GM21528 (cell line): ENCODE data around the gene NIPBL.

Experiments
- ATAC-seq: cut with Tn5 transposase; IDR thresholded peaks from one replicate; pipeline ENCODE4 v1.9.1; 2021; ENCODE audit warnings: mild to moderate bottlenecking, moderate library complexity; ENCODE audit not compliant: unreplicated experiment, low FRiP score

Gene NIPBL

DNA sequence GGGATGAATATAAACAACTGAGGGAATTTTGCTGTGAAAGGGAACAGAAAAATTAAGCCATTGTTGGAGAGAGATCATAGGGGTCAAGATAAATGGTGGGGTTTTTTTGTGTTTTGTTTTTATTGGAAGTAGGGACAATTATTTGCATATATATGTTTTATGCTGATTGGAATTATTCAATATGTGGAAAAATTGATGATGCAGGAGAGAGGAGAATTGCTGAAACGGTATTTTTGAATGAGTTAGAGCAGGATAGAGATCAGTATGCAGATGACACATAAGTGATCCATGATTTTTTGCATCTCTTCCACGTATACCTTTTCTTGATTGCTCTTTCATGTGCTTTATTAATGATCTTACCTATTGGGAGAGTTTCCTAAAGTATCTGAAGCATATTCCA is 67.5 kb downstream of the NIPBL start:
- no peak for ATAC-seq

GRCh38 chr5:36944607-36945225 is 68.1 kb downstream of the NIPBL start:
- no peak for ATAC-seq

- ATAC-seq, result no peak
Observed at GRCh38 chr5:36945687-36946086, 69.1 kb downstream of the NIPBL start.

GRCh38 chr5:36946101-36946500 is 69.5 kb downstream of the NIPBL start:
- ATAC-seq, result no peak

DNA sequence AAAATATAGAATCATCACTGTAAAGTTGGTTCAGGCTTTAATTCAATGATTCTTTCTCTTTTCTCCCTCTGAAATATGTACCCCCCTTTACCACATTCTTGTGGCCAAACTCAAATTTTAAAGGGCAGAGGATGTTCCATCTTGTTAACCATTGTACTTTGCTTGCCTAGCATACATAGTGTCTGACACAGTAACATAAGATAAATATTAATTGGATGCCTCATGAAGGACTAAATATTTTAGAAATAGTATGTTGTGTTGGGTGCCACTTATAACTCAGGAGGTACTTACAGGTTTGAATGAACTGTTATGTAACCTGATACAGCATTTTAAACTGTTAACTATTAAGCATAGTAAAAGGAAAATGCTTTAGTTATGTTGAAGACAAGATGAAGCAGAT is 71.5 kb downstream of the NIPBL start:
- ATAC-seq, result no peak

DNA sequence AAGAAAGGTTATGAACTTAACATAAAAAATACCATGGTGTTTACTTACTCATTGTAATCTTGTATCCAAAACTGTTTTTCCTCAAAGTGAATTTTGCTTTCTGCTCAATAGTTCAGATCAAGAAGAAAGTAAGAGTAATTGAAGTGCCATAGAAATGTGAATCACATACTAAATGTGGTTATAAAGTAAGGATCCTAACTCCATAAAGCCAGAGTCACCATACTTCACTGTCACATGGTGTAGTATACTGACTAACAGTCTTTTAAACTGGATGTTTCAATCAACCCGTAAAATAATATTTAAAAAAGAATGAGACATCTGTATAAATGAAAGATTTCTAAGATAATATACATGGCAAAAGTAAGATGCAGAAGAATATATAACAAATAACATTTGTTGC is 72.1 kb downstream of the NIPBL start:
- no peak for ATAC-seq

- ATAC-seq, result no peak
Observed at GRCh38 chr5:36949593-36949992, 73.0 kb downstream of the NIPBL start.

DNA sequence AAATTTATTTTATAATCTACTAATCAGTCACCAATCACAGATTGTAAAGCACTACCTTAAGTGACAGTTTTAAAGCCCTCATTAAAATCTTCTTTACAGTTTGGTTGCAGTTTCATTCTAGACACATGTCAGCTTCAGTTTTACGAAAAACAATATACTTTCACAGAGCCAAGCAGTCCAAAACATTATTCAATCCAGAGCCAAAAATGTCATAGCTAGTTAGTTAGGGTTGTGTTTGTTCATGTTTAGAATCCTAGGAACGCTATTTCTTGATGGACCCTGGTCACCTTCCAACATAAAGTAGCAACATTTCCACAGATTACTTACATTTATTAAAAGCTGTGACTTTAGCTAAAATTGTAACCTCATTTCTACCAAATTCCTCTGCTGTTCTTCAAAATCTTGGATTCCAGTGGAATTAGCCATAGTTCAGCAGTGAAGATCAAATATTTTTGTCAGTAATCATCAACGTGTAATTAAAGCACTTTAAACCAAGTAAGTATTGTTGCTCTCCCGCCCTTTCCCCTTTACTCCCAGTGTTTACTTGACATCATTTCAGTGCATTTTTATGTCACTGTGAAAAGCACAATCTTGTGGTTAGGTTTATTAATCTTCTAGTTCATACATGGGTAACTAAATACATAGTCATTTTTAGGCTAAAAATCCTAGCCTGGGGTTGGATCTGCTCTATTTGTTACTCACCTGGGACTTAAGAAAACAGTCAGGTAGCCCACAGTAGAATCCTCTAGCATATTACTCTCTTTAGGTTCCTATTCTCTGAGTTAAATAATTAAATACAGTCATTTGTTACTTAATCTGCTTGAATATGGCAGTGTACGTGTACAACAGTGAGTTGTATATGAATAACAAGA is 74.3 kb downstream of the NIPBL start:
- ATAC-seq, result no peak

DNA sequence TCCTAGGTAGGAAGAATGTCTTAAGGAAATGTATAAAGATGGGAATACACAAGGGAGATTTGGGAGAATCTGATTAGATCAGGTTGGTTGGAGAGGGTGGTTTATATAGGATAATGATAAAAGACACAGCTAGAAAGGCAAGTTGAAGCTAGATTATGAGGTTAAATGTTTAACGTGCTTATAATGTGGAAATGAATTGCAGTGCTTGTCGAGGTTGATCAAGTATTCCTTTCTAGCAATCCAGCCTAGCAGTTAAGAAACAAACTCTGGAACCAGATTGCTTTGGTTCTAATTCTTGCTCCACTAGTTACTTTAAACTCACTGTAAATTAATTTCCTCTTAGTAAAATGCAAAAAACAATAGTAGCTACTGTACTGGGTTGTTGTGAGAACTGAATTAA is 76.5 kb downstream of the NIPBL start:
- no peak for ATAC-seq

DNA sequence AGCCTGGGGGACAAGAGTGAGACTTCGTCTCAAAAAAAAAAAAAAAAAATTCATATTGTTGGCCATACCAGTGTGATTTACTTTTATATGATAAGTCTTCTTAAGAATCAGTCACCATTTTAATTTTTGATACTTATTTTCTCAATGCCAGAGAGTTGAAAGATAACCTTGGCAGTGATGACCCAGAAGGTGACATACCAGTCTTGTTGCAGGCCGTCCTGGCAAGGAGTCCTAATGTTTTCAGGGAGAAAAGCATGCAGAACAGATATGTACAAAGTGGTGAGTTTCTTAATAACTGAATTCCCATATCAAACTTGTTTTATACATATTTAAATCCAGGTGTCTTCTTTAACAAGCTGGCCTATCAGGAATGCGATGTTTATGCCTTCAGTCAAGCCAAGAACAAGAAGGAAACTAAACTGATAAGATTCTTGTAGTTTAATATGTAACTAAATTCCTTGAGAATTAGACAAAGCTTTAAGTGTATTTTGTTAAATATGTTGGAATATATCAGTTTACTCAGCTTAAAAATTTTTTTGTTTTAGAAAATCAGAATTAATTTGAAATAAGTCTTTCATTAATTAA is 81.5 kb downstream of the NIPBL start:
- ATAC-seq, result no peak

DNA sequence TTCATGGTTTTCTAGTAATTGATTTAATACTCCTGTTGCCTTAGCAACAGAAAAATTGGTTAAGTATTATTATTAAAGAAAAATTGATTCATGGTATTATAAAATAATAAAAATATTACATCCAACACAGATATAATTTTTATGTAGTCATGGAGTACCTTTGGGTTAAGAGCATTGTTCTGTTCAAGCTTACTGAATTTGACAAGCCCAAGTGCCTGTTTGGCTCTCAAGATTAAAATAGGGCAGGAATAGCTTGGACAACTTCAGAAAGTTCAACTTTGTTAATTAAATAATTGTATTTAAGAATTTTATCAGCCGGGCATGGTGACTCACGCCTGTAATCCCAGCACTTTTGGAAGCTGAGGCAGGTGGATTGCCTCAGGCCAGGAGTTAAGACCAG is 82.0 kb downstream of the NIPBL start:
- ATAC-seq, result no peak

- no peak for ATAC-seq
Observed at GRCh38 chr5:36965179-36965578, 88.6 kb downstream of the NIPBL start.

GRCh38 chr5:36969700-36970395 is 93.3 kb downstream of the NIPBL start:
- ATAC-seq, result no peak

DNA sequence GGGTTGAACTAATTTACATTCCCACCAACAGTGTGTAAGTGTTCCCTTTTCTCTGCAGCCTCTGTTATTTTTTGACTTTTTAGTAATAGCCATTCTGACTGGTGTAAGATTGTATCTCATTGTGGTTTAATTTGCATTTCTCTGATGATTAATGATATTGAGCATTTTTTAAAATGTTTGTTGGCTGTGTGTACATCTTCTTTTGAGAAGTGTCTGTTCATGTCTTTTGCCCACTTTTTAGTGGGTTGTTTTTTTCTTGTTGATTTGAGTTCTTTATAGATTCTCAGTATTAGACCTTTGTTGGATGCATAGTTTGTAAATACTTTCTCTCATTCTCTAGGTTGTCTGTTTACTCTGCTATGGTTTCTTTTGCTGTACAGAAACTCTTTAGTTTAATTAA is 101.6 kb downstream of the NIPBL start:
- ATAC-seq, result no peak

DNA sequence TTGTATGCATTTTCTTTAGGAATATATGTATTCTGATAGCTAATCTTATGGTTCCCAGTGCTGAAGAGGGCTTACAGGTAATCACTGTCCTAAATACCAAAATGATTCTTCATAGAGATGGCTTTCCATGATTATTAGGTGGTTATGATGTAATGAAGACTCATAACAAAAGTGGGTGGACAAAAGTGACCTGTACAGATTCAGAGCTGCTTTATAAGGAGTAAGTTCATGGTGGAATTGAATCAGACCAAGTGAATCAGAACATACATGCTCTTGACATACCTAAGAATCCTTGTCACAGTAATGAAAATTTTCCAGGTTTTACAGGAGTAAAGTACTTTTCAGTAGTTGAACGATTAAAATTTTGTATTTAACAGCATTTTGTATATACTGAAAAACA is 105.6 kb downstream of the NIPBL start:
- no peak for ATAC-seq

GRCh38 chr5:36985387-36985786 is 108.8 kb downstream of the NIPBL start:
- no peak for ATAC-seq

DNA sequence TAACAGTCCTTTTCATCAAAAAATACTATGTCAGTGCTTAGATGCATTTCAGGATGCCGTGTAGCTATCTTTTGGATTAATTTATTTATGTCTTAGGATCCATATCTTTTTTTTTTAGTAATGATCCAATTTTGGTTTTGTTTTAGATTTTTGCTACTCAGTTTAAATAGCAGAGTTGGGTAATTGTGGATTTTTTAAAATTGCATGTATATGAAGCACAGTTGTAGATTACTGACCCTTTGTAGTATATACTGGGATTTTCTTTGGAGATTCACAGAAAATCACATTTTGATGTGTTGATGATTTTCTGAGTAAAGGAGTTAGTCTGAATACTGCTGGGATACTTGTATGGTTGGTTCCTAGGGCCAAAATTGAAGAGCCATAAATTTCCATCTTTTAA is 111.8 kb downstream of the NIPBL start:
- ATAC-seq, result no peak

- ATAC-seq, result no peak
Observed at GRCh38 chr5:36998578-36998977, 122.0 kb downstream of the NIPBL start.

GRCh38 chr5:37002176-37002751 is 125.7 kb downstream of the NIPBL start:
- ATAC-seq, result no peak

DNA sequence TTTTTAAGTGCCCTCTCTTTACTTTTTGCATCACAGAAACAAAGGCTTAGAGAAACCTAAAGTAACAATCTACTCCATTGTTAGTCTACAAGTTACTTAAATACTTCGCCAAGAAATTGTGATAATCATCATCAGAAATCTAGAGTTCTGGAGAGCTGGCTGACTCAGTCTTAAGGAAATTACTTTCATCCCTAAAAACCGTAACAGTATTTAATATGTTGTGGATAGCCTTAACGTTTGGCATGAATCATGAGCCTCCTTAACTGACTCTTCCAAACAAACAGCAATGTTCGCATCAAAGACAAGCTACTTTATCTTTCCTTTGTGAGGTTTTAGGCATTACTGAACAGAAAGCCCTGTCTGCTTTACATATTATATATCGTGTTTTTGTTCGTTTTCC is 128.7 kb downstream of the NIPBL start:
- no peak for ATAC-seq
